Measurements from ENCODE around the gene IL4.

DNA sequence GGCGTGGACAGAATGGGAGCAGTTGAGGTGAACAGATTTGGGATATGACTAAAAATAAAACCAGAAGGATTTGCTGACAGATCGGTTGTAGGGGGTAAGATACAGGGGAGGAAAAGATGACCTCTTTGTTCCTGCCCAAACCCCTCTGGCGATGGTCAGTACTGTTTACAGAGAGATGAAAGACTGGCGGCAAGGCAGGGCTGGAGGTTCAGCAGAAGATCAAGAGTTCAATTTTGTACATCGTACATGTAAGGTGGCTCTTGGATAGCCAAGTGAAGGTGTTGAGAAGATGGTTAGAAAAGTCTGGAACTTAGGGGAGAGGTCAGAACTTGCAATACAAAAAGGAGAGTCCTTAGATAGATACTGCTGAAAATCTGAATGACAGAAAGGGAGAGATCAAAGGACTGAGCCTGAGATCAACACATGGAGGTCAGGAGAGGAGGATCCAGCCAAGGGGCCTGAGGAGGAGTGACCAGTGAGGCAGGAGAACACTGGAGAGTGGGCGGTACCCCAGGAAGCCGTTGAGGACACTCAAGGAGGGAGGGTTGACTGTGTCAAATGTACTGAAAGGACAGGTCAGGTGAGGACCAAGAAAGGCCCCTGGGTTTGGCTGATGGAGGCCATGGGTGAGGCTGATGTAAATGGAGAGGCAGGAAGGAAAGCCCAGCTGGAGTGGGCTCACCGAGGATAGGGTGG, 7.1 kb downstream of the IL4 start:
- TF ChIP-seq, protein P1, sequence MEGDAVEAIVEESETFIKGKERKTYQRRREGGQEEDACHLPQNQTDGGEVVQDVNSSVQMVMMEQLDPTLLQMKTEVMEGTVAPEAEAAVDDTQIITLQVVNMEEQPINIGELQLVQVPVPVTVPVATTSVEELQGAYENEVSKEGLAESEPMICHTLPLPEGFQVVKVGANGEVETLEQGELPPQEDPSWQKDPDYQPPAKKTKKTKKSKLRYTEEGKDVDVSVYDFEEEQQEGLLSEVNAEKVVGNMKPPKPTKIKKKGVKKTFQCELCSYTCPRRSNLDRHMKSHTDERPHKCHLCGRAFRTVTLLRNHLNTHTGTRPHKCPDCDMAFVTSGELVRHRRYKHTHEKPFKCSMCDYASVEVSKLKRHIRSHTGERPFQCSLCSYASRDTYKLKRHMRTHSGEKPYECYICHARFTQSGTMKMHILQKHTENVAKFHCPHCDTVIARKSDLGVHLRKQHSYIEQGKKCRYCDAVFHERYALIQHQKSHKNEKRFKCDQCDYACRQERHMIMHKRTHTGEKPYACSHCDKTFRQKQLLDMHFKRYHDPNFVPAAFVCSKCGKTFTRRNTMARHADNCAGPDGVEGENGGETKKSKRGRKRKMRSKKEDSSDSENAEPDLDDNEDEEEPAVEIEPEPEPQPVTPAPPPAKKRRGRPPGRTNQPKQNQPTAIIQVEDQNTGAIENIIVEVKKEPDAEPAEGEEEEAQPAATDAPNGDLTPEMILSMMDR (IDR thresholded peaks at IDR 0.05): no peak
- no peak for TF ChIP-seq POLR2A (IDR thresholded peaks at IDR 0.05)

Data from esophagus squamous epithelium (tissue), 4 donors.